Forelimb muscle (tissue), 1 donor: Measurements from ENCODE around the gene PLS3. TPM values are rescaled to one million over a fixed set of nuclear protein-coding genes. Genes with fewer than 3 reads are reported as not detected.
A peak's percentile ranks its signal among the peaks of the same experiment; 100 is the strongest.
"Not testable (repeated sequence)": the region's sequence is repeated elsewhere in the genome, so short reads cannot be mapped to it uniquely, and the experiment has no call there.

Source experiments
- DNase-seq: peaks from one replicate; pipeline ENCODE4 v3.0.0-alpha.2; 2013; ENCODE audit warnings: low read depth
- polyA plus RNA-seq: library from polyadenylated mRNA; unstranded; fragments of 120-200 nt; gene quantifications from one replicate; pipeline ENCODE4 v1.2.1, GENCODE V29; 2013; ENCODE audit not compliant: insufficient read length

PLS3 gene
- polyA plus RNA-seq, 1 donor, result 76.7 TPM

DNA sequence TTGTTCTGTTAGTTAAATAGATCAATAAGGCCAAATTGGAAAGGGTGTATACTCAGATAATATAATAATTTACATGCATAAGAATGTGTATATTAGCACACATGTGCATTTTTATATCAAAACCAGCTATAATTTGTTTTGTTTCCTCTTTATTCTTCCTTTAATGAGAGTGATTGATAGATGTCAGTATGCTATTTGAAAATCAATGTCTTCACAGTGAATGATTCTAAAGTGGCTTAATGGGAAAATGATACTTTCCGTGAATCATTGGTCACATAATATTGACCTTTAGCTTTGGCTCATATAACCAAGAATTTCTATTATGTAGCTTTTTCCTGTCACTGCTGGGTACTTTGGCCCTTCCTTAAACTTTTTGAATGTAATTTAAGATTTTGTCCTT is 48.6 kb downstream of the PLS3 start:
- no peak for DNase-seq

DNA sequence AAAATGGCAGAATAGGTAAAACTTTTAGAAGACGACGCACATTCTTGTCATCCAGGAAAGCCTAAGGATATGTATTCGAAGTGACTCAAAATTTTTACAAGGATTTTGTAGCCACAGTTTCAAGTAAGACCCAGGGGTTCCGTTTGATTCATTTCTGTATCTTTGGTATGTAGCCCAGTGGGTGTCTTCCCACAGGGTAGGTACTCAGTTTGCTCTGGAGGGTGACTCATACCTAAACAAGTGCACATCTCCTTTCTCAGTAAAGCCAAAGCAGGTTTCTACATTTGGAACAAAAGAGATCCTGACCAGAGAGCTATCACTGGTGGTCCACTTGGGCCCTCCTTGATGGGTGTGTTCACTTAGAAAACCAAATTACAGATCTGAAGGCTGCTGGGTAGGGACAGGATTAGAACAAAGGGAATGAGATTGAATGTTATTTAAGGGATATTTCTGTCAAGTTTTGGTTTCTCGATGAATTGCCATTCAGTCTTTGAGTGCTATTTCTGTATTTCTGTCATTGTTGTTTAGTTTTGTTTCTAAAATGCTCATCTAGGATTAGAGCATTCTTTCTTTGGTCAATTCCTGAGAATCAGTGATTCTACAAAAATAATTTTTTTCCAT is 56.1 kb downstream of the PLS3 start:
- no peak for DNase-seq

DNA sequence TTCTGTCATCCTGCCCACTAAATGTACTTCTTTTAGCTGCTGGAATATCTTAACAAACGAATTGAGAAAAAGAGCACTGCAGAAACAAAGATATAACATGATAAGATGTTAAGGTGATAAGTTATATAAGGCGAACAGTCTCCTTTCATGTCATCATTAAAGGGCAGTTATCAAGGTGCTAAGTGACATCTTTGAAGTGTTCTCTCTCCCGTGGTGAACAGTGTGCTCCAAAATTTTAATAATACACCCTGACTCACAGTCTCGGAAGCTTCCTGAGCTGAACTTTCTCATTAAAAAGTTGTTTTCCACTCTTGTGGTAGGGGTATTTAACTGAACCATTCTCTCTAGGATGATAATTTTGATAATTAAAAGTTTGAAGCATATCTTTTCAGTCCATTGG is 61.6 kb downstream of the PLS3 start:
- no peak for DNase-seq

DNA sequence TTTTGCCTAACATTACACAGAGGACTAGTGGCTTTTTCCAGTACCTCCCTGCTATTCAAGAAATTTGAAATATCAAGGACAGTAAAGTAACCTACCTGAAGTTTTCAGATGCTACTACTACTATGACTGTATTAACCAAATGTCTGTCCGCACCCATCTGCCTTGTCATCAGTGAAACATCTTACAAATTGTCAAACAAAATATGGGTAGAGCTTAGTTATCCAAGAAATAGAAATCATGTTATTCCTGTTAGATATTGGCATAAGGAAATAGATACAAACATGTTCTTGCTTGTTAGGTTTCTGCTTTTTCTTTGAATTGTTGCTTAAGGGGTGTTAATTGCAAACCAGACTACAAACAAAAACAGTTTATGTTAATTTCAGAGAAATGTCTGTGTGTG is 63.9 kb downstream of the PLS3 start:
- DNase-seq, result no peak

DNA sequence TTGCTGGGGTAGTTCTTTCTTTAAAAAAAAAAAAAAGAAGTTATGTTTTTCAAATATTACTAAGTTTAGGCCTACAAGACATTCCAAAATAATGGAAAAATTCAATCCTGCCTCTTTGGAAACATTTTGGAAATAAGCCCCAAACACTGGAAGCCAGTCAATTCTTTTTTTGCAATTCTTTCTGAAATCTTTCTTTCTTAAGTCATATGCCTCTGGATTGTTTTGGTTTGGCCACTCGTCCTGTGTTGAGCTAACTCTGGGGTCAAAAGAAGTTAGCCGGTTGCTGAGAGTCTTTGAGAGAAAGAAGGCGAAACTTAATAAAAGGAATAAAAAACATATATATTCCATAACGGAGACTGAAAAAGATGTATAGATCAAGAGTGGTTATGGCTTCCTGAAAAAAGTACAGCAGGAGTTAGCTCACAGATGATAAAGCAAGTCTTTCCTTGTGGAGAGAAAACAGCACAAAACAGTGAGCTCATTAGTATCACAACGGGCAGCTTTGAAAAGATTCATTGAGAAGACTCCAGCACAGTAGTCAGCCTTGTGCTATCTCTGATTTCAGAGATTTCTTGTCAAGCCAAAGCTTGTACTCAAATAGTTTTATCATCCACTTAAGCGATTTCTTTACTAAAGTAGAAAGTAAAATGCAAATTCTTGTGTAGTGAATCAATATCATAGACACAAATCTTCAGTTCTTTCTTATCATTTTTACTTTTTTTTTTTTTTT is 64.8 kb downstream of the PLS3 start:
- DNase-seq, result peak; percentile 49

DNA sequence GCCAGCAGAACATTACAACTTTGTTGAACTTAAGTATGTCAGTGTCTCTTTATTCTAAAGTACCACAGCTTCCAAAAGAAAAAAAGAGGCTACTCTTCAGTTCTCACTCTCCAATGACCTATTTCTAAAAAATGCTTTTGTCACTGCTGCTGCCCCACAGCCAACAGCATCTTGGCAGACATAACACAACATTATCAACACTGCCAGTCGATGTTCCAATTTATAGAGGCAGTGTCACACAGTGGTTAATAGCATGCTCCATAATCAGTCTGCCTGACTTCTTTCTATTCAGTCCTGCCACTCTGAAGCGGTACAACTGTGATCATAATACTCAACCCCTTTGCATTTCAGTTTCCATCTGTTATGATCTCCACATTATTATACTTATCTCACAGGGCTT is 69.2 kb downstream of the PLS3 start:
- no peak for DNase-seq

DNA sequence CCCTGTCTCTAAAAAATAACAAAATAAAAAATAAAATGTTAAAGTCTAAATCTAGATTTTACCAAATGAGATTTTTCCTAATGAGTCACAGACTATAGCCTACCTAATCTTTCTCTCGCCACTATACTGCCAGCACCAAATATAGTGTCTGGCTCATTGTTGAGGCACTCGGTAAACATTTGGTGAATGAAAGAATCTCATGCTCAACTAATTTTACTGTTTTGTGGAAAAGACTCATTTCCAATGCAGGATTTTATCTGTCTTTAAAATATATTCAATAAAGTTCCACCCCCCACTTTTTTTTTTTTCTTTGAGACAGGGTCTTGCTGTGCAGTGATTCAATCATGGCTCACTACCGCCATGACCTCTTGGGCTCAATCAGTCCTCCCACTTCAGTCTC is 71.5 kb downstream of the PLS3 start:
- no peak for DNase-seq

DNA sequence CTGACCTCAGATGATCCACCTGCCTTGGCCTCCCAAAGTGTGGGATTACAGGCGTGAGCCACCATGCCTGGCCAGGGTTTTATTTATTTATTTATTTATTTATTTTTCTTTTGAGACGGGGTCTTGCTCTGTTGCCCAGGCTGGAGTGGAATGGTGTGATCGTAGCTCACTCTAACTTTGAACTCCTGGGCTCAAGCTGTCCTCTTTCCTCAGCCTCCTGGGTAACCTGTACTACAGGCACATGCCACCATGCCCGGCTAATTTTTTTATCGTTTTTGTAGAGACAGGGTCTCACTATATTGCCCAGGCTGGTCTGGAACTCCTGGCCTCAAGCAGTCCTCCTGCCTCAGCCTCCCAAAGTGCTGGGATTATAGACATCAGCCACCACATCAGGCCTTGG is 72.4 kb downstream of the PLS3 start:
- not testable (repeated sequence) for DNase-seq

DNA sequence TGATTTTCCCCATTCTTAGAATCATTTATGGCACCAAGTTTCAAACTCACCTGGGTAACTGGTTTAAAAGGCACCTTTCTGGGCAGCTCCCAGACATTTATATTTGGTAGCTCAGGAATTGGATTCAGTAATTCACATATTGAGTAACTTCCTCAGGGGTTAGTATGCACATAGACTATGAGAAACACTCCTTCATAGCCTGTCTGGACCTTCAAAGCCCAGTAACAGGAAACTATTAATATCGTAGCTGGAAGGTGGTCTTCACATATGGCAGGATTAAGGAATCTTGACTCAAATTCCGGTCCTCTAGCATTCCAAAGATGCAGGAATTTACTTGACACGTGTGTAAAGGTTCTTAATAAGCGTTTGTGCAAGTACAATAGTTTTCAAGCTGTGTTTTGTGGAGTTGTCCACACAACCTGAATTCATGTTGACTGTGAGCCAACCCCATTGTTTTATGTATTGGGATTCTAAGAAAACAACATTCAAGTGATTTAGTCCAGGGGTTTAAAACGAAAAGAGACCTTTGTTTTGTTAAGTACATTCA is 78.4 kb downstream of the PLS3 start:
- DNase-seq, result no peak

DNA sequence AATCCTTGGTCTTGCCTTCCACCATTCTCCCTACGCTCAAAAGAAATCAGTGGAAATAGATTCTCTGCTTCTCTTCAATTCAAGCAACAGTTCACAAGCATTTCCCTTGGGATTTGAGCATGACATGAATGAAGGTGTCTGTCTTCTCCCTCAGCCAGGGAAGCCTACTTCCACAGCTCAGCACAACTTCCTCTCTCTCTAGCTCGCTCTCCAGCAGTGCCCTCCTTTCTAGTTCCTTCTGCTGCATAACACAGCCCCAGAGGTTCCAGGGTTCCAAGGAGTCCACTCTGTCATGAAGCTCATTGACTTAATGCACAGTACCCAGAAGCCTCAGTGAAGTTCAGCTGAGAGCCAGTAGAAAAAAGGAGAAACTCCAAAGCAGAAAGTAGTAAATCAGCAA is 81.3 kb downstream of the PLS3 start:
- no peak for DNase-seq

DNA sequence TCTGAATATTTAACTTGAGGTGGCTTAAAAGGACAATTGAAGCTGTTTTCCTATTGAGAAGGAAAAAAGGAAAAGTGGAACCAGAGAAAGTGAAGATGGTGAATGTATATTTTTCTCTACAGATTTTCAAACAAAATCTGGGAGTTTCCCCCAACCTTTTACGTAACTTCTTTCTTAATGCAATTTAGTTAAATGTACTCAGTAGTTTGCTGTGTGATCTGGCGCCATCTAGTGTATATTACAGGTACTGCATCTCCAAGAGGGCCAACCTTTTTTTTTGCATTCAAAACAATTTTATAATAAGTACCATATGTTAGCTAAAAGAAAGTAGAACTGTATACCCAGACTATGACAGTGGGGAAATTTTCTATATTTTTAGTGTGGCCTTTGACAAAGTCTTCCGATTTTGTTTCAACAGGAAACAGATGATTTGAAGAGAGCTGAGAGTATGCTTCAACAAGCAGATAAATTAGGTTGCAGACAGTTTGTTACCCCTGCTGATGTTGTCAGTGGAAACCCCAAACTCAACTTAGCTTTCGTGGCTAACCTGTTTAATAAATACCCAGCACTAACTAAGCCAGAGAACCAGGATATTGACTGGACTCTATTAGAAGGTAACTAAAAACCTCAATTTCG is 82.0 kb downstream of the PLS3 start:
- peak; percentile 78 for DNase-seq

DNA sequence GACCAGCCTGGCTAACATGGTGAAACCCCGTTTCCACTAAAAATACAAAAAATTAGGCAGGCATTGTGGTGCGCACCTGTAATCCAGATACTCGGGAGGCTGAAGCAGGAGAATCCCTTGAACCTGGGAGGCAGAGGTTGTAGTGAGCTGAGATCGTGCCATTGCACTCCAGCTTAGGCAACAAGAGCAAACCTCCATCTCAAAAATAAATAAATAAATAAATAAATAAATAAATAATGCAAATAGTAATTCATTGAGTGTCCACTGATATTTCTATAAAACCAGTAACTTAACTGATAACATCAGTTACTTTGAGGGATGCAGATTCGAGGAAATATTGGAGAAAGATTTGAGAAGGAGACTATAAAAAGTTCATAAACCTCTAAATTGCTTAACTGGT is 83.4 kb downstream of the PLS3 start:
- not testable (repeated sequence) for DNase-seq

DNA sequence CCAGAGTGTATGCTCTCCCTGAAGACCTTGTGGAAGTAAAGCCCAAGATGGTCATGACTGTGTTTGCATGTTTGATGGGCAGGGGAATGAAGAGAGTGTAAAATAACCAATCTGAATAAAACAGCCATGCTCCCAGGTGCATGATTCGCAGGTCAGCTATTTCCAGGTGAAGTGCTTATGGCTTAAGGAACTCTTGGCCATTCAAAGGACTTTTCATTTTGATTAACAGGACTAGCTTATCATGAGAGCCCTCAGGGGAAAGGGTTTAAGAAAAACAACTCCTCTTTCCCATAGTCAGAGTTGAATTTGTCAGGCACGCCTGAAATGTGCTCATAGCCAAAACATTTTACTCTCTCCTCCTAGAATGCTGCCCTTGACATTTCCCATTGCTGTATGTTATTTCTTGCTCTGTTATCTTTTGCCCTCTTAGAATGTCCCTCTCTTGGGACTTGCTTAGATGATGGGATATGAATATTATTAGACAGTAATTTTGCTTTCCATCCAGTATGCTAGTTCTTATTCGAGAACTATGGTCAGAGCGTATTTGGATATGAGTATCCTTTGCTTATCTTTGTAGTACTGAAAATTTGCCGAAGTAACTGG is 88.6 kb downstream of the PLS3 start:
- no peak for DNase-seq

DNA sequence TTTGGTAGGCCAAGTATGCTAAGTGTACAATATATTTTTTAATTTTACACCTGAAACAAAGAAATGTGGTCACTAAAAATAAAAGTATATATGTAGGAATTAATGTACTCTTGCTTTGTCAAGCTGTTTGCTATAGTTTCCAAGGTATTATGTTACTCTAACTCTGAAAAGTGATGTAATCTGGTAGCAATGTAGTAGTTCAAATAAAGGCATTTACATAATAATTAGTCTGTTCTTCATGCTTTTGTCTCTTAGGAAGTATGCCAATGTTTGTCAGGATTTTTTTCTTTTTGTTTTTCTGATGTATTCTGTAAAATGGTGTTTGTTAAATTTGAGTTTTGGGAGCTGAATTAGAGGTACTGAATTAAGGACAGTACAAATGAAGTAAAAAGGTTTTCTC is 89.5 kb downstream of the PLS3 start:
- no peak for DNase-seq

DNA sequence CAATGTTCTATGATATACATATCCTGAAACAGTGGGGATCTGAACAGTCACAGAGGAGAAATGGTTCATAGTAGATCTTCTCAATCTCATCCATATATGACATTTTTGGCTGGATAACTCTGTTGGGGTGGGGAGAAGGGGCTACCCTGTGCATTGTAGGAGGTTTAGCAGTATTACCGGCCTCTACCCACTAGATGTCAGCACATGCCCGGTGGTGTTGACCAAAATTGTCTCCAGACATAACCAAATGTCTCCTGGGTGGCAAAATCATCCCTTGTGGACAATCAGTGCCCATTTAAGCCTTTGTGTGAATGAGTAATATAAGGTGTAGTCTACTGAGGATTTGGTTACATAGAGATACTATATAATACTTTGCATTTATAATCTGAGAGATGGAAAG is 89.9 kb downstream of the PLS3 start:
- DNase-seq, result no peak

DNA sequence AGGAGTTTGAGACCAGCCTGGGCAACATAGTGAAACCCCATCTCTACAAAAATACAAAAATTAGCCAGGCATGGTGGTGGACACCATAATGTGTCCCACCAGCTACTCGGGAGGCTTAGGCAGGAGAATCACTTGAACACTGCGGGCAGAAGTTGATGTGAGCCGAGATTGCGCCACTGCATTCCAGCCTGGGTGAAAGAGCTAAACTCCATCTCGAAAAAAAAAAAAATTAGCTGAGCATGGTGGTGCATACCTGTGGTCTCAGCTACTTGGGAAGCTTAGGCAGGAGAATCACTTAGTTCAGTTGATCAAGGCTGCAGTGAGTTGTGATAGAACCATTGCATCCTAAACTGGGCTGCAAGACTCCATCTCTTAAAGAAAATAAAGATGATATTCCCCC is 91.2 kb downstream of the PLS3 start:
- DNase-seq, result no peak

DNA sequence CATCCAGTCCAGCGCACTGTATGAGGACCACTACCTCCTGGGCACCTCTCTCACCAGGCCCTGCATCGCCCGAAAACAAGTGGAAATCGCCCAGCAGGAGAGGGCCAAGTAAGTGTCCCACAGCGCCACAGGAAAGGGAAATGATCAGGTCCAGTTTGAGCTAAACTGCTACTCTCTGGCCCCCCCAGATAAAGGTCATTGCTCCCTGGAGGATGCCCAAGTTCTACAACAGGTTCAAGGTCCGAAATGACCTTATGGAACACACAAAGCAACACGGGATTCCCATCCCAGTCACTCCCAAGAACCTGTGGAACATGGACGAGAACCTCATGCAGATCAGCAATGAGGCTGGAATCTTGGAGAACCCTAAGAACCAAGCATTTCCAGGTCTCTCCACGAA is 104.1 kb downstream of the PLS3 start:
- no peak for DNase-seq

DNA sequence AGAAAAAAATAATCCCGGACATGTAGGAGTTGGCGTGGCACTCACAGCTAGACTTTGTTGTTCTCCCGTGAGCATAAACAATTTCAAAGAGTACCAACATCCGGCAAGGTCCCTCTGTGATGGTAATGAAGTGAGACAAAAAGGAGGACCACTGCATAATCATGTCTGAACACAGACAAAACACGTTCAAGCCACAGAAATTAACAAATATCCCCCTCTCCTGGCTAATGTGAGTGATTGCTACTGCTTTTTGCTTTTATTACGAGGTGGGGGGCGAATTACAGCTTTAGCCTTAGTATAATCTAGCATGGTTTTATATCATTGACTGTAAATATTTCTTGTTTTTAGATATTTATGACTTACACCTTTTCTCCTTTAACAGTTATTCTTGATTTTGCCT is 118.5 kb downstream of the PLS3 start:
- no peak for DNase-seq

DNA sequence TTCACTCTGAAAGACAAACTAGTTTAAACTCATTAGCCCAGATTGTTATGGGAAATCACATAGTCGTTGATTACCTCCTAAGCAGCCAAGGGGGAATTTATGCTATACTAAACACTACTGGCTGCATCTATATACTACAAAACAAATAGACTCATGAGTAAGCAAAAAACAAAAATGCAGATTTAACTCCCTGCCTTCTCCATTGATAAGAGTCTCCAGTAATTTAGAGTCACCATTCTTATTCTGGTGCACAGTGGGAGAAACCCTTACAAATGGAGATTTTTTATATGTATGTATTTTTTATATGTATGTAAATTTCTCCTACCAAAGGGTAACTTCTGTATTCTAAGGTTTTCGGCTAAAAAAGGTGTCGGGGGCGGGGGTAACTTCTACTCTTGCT is 126.6 kb downstream of the PLS3 start:
- DNase-seq, result no peak

DNA sequence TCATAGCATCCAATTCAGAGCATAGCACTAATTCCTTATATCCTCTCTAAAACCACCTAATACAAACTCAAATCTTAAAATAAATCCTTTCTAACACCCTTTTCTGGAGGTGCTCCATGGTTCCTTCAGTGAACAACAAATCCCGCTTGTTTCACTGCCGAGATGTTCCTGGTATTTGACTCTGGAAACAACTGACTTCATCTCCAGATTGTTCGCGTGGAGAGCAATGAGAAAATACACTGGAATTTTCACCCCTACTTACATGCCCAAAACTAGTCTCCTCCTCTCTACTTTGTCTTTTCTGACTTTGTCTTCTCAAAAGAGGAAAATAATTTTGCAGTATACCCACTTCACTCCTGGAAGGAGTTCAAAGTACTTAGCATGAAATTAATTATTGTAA is 129.0 kb downstream of the PLS3 start:
- DNase-seq, result no peak

DNA sequence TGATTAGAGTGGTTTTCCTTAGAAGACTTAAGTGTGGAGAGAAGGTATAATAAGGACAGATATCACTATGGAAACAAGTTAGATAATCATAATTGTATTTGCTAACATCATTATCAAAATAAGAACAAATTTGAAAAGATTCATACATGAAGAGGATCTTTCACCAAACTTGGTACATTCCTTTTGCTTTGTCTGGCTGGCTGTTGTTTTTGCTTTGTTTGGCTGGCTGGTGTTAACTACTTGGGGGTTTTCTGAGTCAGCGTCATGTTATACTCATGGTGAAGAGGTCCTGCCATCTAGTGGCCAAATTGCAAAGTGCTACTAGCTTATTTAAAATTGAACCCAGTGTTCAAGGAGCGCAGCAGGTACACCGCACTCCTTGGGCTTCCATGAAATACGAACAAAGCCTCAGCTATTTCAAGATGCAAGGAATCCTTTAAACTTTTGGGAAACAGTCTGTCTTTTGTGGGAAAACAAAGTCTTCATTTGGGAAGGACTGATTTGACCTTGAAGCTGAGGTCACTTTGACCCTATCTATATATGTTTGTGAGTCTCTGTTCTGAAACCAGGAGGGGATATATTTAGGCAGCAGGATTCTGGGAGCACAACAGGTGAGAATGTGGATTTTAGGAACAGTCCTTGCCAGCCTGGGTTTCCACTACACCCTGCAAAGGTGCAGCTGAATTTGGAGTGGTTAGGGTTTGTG is 129.7 kb downstream of the PLS3 start:
- DNase-seq, result peak; percentile 52

DNA sequence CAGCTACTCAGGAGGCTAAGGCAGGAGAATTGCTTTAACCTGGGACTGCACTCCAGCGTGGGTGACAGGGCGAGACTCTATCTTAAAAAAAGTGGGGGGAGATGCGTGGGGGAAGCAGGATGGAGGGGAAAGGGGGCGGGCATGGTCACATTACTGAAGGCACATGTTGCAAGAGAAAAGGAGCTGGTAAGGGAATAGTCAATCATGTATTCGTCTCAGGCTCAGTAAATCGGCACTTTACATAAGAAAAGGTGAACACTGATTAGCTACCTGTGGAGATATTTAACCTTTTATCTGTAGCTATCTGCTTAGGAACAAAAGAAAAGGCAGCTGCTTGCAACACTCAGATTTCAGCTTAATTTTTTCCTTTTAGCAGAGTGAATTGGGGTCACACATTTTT is 132.5 kb downstream of the PLS3 start:
- no peak for DNase-seq
